Measurements from ENCODE around the gene ATXN1. TPM values are rescaled to one million over a fixed set of nuclear protein-coding genes. Genes with fewer than 3 reads are reported as not detected.
"Not testable (repeated sequence)": the region's sequence is repeated elsewhere in the genome, so short reads cannot be mapped to it uniquely, and the experiment has no call there.

ATXN1 gene
- polyA plus RNA-seq, 2 of the 4 experiments (the other 2 are of a cell fraction) = 2.9 to 8.3 TPM

DNA sequence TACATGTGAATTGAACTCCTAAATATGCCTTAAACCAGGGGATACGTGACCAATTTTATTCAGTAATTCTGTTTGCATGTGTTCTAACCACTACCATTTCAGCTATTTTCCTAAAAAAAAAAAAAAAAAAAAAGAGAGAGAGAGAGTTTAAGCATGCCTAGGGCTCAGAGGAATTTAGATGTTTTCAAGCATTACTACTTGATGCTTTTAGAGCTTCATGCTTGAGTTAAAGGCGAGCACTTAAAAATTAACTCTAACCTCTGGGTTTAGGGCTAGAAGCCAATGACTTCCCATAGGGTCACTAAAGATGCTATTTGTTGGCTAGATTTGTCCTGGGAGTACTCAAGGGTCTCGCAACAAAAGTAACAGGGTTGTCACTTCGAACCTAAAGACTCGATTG, 217.7 kb downstream of the ATXN1 start:
- ChIA-PET POLR2A (no interaction called here), CTCF (interaction anchor here (1.3 kb wide), 1 partner anchor 32 kb away, joined by 4 read pairs; no protein-coding TSS in a partner anchor)
- Histone ChIP-seq H3K4me1 (no peaks in the 10 kb centered on the region), H3K4me3 (no peak overlapping the region), H3K9me3 (no peaks in the 10 kb centered on the region), H3K4me2 (no peak overlapping the region), H3K27ac (no peak overlapping the region)
- DNase-seq (ENCODE audit: low read depth in 1 of 2, low spot score in 1 of 2) (no peak), ATAC-seq (no peak), FAIRE-seq (no peak)
- WGBS (ENCODE audit: missing lambda C conversion rate) = 92% methylated on average over 5 of the region's 5 CpGs
- TF ChIP-seq POLR2AphosphoS2 (conservative IDR thresholded peaks at IDR 0.05; ENCODE audit: low read length) (no peak), ESRRA (IDR thresholded peaks at IDR 0.05; ENCODE audit: borderline replicate concordance, low read length) (no peak), JUN (IDR thresholded peaks at IDR 0.05) (no peak), FOSL2 (IDR thresholded peaks at IDR 0.05) (no peak), FOSL2 (CRISPR knock-in tag; IDR thresholded peaks at IDR 0.05) (no peak), GATA3 (IDR thresholded peaks at IDR 0.05; ENCODE audit: borderline replicate concordance) (no peak)
- TF ChIP-seq, protein P1, sequence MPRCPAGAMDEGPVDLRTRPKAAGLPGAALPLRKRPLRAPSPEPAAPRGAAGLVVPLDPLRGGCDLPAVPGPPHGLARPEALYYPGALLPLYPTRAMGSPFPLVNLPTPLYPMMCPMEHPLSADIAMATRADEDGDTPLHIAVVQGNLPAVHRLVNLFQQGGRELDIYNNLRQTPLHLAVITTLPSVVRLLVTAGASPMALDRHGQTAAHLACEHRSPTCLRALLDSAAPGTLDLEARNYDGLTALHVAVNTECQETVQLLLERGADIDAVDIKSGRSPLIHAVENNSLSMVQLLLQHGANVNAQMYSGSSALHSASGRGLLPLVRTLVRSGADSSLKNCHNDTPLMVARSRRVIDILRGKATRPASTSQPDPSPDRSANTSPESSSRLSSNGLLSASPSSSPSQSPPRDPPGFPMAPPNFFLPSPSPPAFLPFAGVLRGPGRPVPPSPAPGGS (IDR thresholded peaks at IDR 0.05) = no peak

DNA sequence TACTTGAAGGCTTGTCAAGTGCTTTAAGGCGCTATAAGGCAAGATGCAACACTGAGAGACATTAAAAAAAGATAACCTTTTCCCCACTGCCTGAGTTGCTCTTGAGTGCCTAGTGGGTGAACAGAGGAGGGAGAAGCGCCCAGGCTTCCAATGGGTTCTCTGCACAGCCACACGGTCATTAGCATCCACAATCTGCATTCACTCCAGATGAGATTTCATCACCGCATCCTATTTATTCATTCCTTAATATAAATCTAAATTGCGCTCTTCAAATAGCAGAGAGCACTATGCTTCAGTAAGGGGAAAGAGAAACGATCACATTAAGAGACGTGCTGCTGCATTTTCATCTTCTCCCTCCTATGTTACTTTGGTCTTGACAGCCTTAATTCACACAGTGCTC, 219.2 kb downstream of the ATXN1 start:
- 90% methylated on average over 7 of the region's 7 CpGs for WGBS (ENCODE audit: missing lambda C conversion rate)
- POLR2A ChIA-PET = no interaction called here
- no peak overlapping the region for H3K4me2 ChIP-seq
- FAIRE-seq = no peak
- ATAC-seq = no peak
- CTCF ChIA-PET = no interaction called here
- no peak for DNase-seq (ENCODE audit: low read depth in 1 of 2, low spot score in 1 of 2)
- no peaks in the 10 kb centered on the region for H3K9me3 ChIP-seq
- no peaks in the 10 kb centered on the region for H3K4me1 ChIP-seq
- no peak overlapping the region for H3K27ac ChIP-seq
- no peak for TF ChIP-seq POLR2A (IDR thresholded peaks at IDR 0.05; ENCODE audit: low read length)
- no peak for TF ChIP-seq CBX2 (IDR thresholded peaks at IDR 0.05; ENCODE audit: borderline replicate concordance, low read depth)
- TF ChIP-seq MAZ (IDR thresholded peaks at IDR 0.05; ENCODE audit: borderline replicate concordance, low read depth, low read length) = no peak
- TF ChIP-seq, protein P2, sequence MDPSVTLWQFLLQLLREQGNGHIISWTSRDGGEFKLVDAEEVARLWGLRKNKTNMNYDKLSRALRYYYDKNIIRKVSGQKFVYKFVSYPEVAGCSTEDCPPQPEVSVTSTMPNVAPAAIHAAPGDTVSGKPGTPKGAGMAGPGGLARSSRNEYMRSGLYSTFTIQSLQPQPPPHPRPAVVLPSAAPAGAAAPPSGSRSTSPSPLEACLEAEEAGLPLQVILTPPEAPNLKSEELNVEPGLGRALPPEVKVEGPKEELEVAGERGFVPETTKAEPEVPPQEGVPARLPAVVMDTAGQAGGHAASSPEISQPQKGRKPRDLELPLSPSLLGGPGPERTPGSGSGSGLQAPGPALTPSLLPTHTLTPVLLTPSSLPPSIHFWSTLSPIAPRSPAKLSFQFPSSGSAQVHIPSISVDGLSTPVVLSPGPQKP (IDR thresholded peaks at IDR 0.05; ENCODE audit: low read depth, low read length) = no peak
- H3K4me3 ChIP-seq = no peak overlapping the region

DNA sequence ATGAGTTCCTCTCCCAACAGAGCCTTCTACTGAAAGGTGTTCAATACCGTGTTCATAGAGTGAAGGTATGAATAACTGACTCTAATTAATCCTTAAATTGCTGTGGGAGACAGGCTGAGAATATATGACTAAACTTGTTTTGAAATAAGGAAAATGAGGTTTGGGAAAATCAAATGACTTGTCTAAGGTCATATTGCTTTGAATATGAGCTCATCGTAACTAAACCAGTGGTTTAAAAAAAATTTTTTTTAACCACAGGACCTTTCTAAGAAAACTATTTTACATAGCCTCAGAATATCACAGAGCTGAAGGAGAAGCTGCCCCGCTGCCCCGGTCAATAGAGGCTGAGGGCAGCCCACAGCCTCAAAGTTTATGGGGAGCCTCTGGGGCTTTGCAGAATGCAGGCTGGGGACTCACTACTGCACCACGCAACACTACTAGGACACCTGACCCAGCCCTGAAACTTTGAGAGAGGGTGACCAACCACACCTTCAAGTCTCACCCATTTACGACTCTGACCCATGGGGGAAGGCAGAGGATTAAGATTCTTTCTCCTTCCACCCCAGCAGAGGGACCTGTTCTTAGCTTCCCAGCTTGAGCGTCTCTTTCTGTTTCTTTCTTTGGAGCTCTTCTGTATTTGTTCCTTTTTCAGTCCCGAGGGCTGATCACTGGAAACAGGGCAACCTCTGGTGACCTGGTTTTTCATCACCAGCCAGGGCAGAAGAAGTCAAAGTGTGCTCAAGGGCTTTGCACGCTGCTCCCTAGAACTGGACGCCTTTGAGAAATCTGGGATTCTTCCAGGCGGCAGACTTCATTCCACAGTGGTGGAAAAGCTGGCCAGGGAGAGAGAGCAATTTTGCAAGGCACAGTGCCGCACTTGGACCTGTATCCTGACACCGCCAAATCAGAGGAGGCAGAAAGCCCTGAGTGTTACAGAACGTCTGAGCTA, 220.2 kb downstream of the ATXN1 start:
- FAIRE-seq (no peak), ATAC-seq (no peak), DNase-seq (ENCODE audit: low read depth in 1 of 2, low spot score in 1 of 2) (peak in 1 of 2 experiments; percentile 3)
- H3K4me3 ChIP-seq = no peak overlapping the region
- no peak for TF ChIP-seq RFX5 (IDR thresholded peaks at IDR 0.05)
- no peak for TF ChIP-seq SMC3 (IDR thresholded peaks at IDR 0.05)
- TF ChIP-seq, protein P3, sequence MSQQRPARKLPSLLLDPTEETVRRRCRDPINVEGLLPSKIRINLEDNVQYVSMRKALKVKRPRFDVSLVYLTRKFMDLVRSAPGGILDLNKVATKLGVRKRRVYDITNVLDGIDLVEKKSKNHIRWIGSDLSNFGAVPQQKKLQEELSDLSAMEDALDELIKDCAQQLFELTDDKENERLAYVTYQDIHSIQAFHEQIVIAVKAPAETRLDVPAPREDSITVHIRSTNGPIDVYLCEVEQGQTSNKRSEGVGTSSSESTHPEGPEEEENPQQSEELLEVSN (IDR thresholded peaks at IDR 0.05; ENCODE audit: borderline replicate concordance, low read depth) = no peak
- no peak for TF ChIP-seq BHLHE40 (IDR thresholded peaks at IDR 0.05; ENCODE audit: low read depth, low read length)
- no peak for TF ChIP-seq TP53 (CRISPR knock-in tag; IDR thresholded peaks at IDR 0.05)
- no peak for TF ChIP-seq TFCP2L1 (CRISPR knock-in tag; IDR thresholded peaks at IDR 0.05)
- TF ChIP-seq ESRRA (IDR thresholded peaks at IDR 0.05; ENCODE audit: borderline replicate concordance, low read length) = no peak
- TF ChIP-seq, protein P4, sequence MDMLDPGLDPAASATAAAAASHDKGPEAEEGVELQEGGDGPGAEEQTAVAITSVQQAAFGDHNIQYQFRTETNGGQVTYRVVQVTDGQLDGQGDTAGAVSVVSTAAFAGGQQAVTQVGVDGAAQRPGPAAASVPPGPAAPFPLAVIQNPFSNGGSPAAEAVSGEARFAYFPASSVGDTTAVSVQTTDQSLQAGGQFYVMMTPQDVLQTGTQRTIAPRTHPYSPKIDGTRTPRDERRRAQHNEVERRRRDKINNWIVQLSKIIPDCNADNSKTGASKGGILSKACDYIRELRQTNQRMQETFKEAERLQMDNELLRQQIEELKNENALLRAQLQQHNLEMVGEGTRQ (IDR thresholded peaks at IDR 0.05) = no peak
- no peaks in the 10 kb centered on the region for H3K9me3 ChIP-seq
- no peaks in the 10 kb centered on the region for H3K4me1 ChIP-seq
- H3K4me2 ChIP-seq = no peak overlapping the region
- POLR2A ChIA-PET = no interaction called here
- no peak overlapping the region for H3K27ac ChIP-seq
- CTCF ChIA-PET = no interaction called here
- WGBS (ENCODE audit: missing lambda C conversion rate) = 87% methylated on average over 14 of the region's 14 CpGs

DNA sequence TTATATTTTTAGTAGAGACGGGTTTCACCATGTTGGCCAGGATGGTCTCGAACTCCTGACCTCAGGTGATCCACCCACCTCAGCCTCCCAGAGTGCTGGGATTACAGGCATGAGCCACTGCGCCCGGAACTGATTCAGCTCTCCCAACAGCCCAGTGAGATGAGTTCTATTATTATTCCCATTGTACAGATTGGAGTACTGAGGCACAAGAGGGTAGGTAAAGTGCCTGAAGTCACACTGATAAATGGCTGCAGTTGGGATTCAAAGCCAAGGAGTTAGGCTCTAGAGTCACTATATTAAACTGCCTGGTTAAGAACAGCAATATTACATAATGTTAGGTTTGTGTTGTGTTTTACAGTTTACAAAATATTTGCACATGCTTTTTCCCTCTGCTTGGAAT, 220.9 kb downstream of the ATXN1 start:
- H3K27ac ChIP-seq; H3K4me2 ChIP-seq; FAIRE-seq; DNase-seq (ENCODE audit: low read depth in 1 of 2, low spot score in 1 of 2); ATAC-seq; CTCF ChIA-PET; POLR2A ChIA-PET; H3K4me1 ChIP-seq; H3K9me3 ChIP-seq; H3K4me3 ChIP-seq: not testable (repeated sequence)
- 100% methylated on average over 4 of the region's 4 CpGs for WGBS (ENCODE audit: missing lambda C conversion rate)
